GM23338 (cell line): Measurements from ENCODE around the gene RAB34.

ENCODE experiments used
- CREB1 ChIP-seq: fragments of 250-450 bp; sonication (Bioruptor Pico); IDR thresholded peaks from 2 replicates; pipeline ENCODE4 v1.5.0; 2020; ENCODE audit warnings: low read depth, mild to moderate bottlenecking, moderate library complexity
- EZH2 ChIP-seq: fragments of 200-600 bp; sonication (generic); IDR thresholded peaks from one replicate; pipeline ENCODE4 v1.8.0; 2017; ENCODE audit warnings: antibody characterized with exemption, mild to moderate bottlenecking, low read depth; ENCODE audit not compliant: unreplicated experiment
- EZH2phosphoT487 ChIP-seq: fragments of 200-600 bp; sonication (generic); IDR thresholded peaks from one replicate; pipeline ENCODE4 v1.8.1; 2018; ENCODE audit warnings: antibody characterized with exemption; ENCODE audit not compliant: unreplicated experiment
- POLR2AphosphoS5 ChIP-seq: IDR thresholded peaks from 2 replicates; pipeline ENCODE4 v1.6.1; 2016; ENCODE audit warnings: antibody characterized with exemption, low read depth
- ZNF331 ChIP-seq: fragments of 250-450 bp; sonication (Bioruptor Pico); IDR thresholded peaks from 2 replicates; pipeline ENCODE4 v1.5.0; 2020; ENCODE audit warnings: low read depth, mild to moderate bottlenecking, moderate library complexity
- TF ChIP-seq, protein P1 (sequence below), 2 experiments: fragments of 200-600 bp in 1 of 2; sonication (generic) in 1 of 2; conservative IDR thresholded peaks; 2 replicates each; pipeline versions ENCODE4 v1.5.1 to v1.6.1; 2016 to 2017; ENCODE audit warnings: antibody characterized with exemption in 2 of 2, low read depth in 2 of 2, mild to moderate bottlenecking in 2 of 2, moderate library complexity in 1 of 2

- no peak for TF ChIP-seq POLR2AphosphoS5
- TF ChIP-seq, protein P1, sequence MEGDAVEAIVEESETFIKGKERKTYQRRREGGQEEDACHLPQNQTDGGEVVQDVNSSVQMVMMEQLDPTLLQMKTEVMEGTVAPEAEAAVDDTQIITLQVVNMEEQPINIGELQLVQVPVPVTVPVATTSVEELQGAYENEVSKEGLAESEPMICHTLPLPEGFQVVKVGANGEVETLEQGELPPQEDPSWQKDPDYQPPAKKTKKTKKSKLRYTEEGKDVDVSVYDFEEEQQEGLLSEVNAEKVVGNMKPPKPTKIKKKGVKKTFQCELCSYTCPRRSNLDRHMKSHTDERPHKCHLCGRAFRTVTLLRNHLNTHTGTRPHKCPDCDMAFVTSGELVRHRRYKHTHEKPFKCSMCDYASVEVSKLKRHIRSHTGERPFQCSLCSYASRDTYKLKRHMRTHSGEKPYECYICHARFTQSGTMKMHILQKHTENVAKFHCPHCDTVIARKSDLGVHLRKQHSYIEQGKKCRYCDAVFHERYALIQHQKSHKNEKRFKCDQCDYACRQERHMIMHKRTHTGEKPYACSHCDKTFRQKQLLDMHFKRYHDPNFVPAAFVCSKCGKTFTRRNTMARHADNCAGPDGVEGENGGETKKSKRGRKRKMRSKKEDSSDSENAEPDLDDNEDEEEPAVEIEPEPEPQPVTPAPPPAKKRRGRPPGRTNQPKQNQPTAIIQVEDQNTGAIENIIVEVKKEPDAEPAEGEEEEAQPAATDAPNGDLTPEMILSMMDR (conservative IDR thresholded peaks at IDR 0.05; ENCODE audit: low read depth in 2 of 2) = no peak
- no peak for TF ChIP-seq EZH2phosphoT487
- TF ChIP-seq ZNF331 (CRISPR knock-in tag) = no peak
- no peak for TF ChIP-seq EZH2
- TF ChIP-seq CREB1 = no peak
These were observed 12.5 kb downstream of the RAB34 start for GRCh38 chr17:28705074-28705659.
